ENCODE data around the gene CEP76.

DNA sequence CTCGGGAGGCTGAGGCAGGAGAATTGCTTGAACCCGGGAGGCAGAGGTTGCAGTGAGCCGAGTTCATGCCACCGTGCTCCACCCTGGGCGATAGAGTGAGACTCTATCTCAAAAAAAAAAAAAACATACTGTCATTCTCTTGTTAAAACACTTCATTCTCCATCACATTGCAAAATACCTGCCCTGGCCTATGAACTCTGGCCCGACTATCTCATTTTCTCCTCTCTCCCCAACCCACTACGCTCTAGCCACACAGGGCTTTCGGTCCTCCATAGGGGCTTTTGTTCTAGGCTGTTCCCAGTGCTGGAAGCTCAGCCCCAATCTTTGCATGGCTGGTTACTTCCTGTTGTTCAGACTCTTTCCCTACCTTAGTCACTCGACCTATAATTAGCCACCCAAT, 10.3 kb downstream of the CEP76 start:
- TF ChIP-seq EZH2 (IDR thresholded peaks at IDR 0.05; ENCODE audit: low read depth, unreplicated experiment) (no peak), POLR2AphosphoS5 (IDR thresholded peaks at IDR 0.05; ENCODE audit: low read depth) (no peak), STAT1 (IDR thresholded peaks at IDR 0.05; ENCODE audit: unreplicated experiment) (no peak), CREB1 (CRISPR knock-in tag; IDR thresholded peaks at IDR 0.05; ENCODE audit: low read depth) (no peak), EZH2phosphoT487 (IDR thresholded peaks at IDR 0.05; ENCODE audit: unreplicated experiment) (no peak), ZNF331 (CRISPR knock-in tag; IDR thresholded peaks at IDR 0.05; ENCODE audit: low read depth) (no peak), ZNF114 (CRISPR knock-in tag; IDR thresholded peaks at IDR 0.05) (no peak), JUNB (IDR thresholded peaks at IDR 0.05; ENCODE audit: unreplicated experiment) (no peak), NANOG (IDR thresholded peaks at IDR 0.05; ENCODE audit: borderline replicate concordance) (no peak)
- TF ChIP-seq, protein P1, sequence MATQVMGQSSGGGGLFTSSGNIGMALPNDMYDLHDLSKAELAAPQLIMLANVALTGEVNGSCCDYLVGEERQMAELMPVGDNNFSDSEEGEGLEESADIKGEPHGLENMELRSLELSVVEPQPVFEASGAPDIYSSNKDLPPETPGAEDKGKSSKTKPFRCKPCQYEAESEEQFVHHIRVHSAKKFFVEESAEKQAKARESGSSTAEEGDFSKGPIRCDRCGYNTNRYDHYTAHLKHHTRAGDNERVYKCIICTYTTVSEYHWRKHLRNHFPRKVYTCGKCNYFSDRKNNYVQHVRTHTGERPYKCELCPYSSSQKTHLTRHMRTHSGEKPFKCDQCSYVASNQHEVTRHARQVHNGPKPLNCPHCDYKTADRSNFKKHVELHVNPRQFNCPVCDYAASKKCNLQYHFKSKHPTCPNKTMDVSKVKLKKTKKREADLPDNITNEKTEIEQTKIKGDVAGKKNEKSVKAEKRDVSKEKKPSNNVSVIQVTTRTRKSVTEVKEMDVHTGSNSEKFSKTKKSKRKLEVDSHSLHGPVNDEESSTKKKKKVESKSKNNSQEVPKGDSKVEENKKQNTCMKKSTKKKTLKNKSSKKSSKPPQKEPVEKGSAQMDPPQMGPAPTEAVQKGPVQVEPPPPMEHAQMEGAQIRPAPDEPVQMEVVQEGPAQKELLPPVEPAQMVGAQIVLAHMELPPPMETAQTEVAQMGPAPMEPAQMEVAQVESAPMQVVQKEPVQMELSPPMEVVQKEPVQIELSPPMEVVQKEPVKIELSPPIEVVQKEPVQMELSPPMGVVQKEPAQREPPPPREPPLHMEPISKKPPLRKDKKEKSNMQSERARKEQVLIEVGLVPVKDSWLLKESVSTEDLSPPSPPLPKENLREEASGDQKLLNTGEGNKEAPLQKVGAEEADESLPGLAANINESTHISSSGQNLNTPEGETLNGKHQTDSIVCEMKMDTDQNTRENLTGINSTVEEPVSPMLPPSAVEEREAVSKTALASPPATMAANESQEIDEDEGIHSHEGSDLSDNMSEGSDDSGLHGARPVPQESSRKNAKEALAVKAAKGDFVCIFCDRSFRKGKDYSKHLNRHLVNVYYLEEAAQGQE (IDR thresholded peaks at IDR 0.05; ENCODE audit: unreplicated experiment), result no peak
- TF ChIP-seq, protein P2, sequence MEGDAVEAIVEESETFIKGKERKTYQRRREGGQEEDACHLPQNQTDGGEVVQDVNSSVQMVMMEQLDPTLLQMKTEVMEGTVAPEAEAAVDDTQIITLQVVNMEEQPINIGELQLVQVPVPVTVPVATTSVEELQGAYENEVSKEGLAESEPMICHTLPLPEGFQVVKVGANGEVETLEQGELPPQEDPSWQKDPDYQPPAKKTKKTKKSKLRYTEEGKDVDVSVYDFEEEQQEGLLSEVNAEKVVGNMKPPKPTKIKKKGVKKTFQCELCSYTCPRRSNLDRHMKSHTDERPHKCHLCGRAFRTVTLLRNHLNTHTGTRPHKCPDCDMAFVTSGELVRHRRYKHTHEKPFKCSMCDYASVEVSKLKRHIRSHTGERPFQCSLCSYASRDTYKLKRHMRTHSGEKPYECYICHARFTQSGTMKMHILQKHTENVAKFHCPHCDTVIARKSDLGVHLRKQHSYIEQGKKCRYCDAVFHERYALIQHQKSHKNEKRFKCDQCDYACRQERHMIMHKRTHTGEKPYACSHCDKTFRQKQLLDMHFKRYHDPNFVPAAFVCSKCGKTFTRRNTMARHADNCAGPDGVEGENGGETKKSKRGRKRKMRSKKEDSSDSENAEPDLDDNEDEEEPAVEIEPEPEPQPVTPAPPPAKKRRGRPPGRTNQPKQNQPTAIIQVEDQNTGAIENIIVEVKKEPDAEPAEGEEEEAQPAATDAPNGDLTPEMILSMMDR (conservative IDR thresholded peaks at IDR 0.05; ENCODE audit: low read depth in 2 of 2), result no peak
- TF ChIP-seq, protein P3, sequence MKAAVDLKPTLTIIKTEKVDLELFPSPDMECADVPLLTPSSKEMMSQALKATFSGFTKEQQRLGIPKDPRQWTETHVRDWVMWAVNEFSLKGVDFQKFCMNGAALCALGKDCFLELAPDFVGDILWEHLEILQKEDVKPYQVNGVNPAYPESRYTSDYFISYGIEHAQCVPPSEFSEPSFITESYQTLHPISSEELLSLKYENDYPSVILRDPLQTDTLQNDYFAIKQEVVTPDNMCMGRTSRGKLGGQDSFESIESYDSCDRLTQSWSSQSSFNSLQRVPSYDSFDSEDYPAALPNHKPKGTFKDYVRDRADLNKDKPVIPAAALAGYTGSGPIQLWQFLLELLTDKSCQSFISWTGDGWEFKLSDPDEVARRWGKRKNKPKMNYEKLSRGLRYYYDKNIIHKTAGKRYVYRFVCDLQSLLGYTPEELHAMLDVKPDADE (IDR thresholded peaks at IDR 0.05), result no peak
- TF ChIP-seq, protein P4, sequence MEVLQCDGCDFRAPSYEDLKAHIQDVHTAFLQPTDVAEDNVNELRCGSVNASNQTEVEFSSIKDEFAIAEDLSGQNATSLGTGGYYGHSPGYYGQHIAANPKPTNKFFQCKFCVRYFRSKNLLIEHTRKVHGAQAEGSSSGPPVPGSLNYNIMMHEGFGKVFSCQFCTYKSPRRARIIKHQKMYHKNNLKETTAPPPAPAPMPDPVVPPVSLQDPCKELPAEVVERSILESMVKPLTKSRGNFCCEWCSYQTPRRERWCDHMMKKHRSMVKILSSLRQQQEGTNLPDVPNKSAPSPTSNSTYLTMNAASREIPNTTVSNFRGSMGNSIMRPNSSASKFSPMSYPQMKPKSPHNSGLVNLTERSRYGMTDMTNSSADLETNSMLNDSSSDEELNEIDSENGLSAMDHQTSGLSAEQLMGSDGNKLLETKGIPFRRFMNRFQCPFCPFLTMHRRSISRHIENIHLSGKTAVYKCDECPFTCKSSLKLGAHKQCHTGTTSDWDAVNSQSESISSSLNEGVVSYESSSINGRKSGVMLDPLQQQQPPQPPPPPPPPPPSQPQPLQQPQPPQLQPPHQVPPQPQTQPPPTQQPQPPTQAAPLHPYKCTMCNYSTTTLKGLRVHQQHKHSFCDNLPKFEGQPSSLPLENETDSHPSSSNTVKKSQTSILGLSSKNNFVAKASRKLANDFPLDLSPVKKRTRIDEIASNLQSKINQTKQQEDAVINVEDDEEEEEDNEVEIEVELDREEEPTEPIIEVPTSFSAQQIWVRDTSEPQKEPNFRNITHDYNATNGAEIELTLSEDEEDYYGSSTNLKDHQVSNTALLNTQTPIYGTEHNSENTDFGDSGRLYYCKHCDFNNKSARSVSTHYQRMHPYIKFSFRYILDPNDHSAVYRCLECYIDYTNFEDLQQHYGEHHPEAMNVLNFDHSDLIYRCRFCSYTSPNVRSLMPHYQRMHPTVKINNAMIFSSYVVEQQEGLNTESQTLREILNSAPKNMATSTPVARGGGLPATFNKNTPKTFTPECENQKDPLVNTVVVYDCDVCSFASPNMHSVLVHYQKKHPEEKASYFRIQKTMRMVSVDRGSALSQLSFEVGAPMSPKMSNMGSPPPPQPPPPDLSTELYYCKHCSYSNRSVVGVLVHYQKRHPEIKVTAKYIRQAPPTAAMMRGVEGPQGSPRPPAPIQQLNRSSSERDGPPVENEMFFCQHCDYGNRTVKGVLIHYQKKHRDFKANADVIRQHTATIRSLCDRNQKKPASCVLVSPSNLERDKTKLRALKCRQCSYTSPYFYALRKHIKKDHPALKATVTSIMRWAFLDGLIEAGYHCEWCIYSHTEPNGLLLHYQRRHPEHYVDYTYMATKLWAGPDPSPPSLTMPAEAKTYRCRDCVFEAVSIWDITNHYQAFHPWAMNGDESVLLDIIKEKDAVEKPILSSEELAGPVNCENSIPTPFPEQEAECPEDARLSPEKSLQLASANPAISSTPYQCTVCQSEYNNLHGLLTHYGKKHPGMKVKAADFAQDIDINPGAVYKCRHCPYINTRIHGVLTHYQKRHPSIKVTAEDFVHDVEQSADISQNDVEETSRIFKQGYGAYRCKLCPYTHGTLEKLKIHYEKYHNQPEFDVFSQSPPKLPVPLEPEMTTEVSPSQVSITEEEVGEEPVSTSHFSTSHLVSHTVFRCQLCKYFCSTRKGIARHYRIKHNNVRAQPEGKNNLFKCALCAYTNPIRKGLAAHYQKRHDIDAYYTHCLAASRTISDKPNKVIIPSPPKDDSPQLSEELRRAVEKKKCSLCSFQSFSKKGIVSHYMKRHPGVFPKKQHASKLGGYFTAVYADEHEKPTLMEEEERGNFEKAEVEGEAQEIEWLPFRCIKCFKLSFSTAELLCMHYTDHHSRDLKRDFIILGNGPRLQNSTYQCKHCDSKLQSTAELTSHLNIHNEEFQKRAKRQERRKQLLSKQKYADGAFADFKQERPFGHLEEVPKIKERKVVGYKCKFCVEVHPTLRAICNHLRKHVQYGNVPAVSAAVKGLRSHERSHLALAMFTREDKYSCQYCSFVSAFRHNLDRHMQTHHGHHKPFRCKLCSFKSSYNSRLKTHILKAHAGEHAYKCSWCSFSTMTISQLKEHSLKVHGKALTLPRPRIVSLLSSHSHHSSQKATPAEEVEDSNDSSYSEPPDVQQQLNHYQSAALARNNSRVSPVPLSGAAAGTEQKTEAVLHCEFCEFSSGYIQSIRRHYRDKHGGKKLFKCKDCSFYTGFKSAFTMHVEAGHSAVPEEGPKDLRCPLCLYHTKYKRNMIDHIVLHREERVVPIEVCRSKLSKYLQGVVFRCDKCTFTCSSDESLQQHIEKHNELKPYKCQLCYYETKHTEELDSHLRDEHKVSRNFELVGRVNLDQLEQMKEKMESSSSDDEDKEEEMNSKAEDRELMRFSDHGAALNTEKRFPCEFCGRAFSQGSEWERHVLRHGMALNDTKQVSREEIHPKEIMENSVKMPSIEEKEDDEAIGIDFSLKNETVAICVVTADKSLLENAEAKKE (CRISPR knock-in tag; IDR thresholded peaks at IDR 0.05), result no peak
